Spinal cord (tissue), 10 donors: ENCODE measurements around the gene ALKBH1. TPM values are rescaled to one million over a fixed set of nuclear protein-coding genes. Genes with fewer than 3 reads are reported as not detected.

Experiments used
- DNase-seq, 6 donors: peaks; one replicate each; pipeline versions ENCODE4 v3.0.0 to v3.0.0-alpha.2; 2013 to 2015; ENCODE audit warnings: low spot score in 6 of 6, low read depth in 4 of 6
- H3K27ac ChIP-seq: one replicate; pipeline ENCODE4 v1.5.1; 2013; ENCODE audit warnings: low read depth, low read length, control low read depth
- H3K27me3 ChIP-seq: one replicate; pipeline ENCODE4 v1.6.1; 2013; ENCODE audit warnings: low read length; ENCODE audit not compliant: control insufficient read depth, insufficient read depth
- H3K36me3 ChIP-seq: one replicate; pipeline ENCODE4 v1.6.1; 2013; ENCODE audit warnings: low read length; ENCODE audit not compliant: control insufficient read depth, insufficient read depth
- H3K4me1 ChIP-seq: one replicate; pipeline ENCODE4 v1.6.1; 2013; ENCODE audit warnings: low read length; ENCODE audit not compliant: control insufficient read depth, insufficient read depth
- H3K4me3 ChIP-seq: one replicate; pipeline ENCODE4 v1.5.1; 2013; ENCODE audit warnings: low read depth, low read length, control low read depth
- H3K9me3 ChIP-seq: one replicate; pipeline ENCODE4 v1.6.1; 2013; ENCODE audit warnings: low read length; ENCODE audit not compliant: control insufficient read depth, insufficient read depth
- WGBS: methylation state at CpG from one replicate; pipeline ENCODE4 v1.1.5; 2013; ENCODE audit warnings: missing lambda C conversion rate; ENCODE audit not compliant: insufficient coverage; 5-methylcytosine and 5-hydroxymethylcytosine counted together
- polyA plus RNA-seq, 2 donors: library from polyadenylated mRNA; unstranded; fragments of 120-200 nt; gene quantifications; one replicate each; pipeline ENCODE4 v1.2.1, GENCODE V29; 2013; ENCODE audit not compliant: insufficient read length in 2 of 2
- total RNA-seq, 2 donors: library from RNA; depleted of rRNA in 1 of 2; stranded (reverse); fragments of 120-200 nt in 1 of 2; fragments of >200 nt in 1 of 2; gene quantifications; one replicate each; pipeline versions ENCODE4 v1.2.3 to v1.2.4, GENCODE V29; 2013 to 2014
- donor health status: healthy.

ALKBH1 gene
- total and polyA plus RNA-seq, 4 donors = 10.7 to 13.4 (median 12.9) TPM

DNA sequence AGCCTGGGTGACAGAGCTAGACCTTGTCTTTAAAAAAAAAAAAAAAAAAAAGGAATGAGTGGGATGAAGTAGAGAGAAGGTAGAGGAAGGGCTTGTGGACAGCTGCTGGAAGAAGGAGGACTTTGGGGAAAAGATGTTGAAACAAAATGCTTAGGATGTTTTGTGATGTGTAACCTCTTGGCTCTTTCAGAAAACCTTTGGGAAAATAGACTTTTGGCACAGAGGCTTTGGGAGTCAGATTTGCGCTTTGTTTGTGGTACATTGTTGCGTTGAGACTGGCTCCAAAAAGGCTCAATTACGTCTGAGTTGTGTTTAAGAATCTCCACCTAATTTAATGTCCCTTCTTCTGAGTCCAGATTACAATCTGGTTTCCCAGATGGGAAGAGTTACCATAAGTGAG is 58.5 kb downstream of the ALKBH1 start:
- H3K4me1 ChIP-seq = peaks cover 5% of the 10 kb centered on the region
- H3K27me3 ChIP-seq = no peaks in the 10 kb centered on the region
- H3K27ac ChIP-seq = no peak overlapping the region
- no peak for DNase-seq
- H3K4me3 ChIP-seq = no peak overlapping the region
- no peaks in the 10 kb centered on the region for H3K9me3 ChIP-seq
- H3K36me3 ChIP-seq = no peaks in the 10 kb centered on the region
- WGBS = 100% methylated on average over 1 of the region's 3 CpGs

DNA sequence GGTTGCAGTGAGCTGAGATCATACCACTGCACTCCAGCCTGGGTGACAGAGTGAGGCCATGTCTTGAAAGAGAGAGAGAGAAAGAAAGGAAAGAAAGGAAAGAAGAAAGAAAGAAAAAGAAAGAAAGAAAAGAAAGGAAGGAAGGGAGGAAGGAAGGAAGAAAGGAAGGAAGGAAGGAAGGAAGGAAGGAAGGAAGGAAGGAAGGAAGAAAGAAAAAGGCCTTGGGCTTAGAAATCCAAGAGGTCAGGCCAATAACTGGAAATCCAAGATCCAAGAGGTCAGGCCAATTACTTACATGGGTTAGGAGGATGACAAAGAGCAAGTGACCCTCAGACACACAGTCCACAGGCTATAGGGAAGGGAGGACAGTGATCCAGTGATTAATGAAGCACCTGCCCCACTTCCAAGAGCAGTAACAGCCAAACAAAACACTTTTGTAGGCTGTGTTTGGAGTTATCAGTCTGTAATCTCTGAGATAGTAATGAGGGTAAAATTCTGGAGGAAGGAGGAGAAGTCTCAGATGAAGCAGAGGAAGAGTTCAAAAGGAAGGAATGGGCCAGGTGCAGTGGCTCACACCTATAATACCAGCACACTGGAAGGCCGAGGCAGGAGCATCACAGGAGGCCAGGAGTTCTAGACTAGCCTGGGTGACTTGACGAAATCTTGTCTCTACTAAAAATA is 59.2 kb downstream of the ALKBH1 start:
- no peaks in the 10 kb centered on the region for H3K9me3 ChIP-seq
- H3K27ac ChIP-seq = no peak overlapping the region
- no peaks in the 10 kb centered on the region for H3K27me3 ChIP-seq
- no peaks in the 10 kb centered on the region for H3K4me1 ChIP-seq
- no CpG with 5 or more reads among the region's 2 CpGs for WGBS
- no peak overlapping the region for H3K4me3 ChIP-seq
- H3K36me3 ChIP-seq = no peaks in the 10 kb centered on the region
- no peak for DNase-seq

- Histone ChIP-seq H3K27ac (no peak overlapping the region), H3K4me3 (no peak overlapping the region), H3K36me3 (no peaks in the 10 kb centered on the region), H3K27me3 (no peaks in the 10 kb centered on the region), H3K9me3 (no peaks in the 10 kb centered on the region), H3K4me1 (no peaks in the 10 kb centered on the region)
- WGBS = 83% methylated on average over 2 of the region's 2 CpGs
- no peak for DNase-seq
These were observed 60.0 kb downstream of the ALKBH1 start for GRCh38 chr14:77647853-77648252.

- H3K27ac ChIP-seq = no peak overlapping the region
- 87% methylated on average over 3 of the region's 4 CpGs for WGBS
- H3K4me3 ChIP-seq = no peak overlapping the region
These were observed 60.9 kb downstream of the ALKBH1 start for GRCh38 chr14:77646907-77647306.

GRCh38 chr14:77645520-77646230 is 62.1 kb downstream of the ALKBH1 start:
- Histone ChIP-seq H3K27me3 (peaks cover 3% of the 10 kb centered on the region), H3K9me3 (no peaks in the 10 kb centered on the region), H3K27ac (no peak overlapping the region), H3K36me3 (no peaks in the 10 kb centered on the region), H3K4me3 (no peak overlapping the region), H3K4me1 (peaks cover 13% of the 10 kb centered on the region)
- no peak for DNase-seq
- 94% methylated on average over 9 of the region's 15 CpGs for WGBS

More at GRCh38 chr14:77646907-77647306, 60.9 kb downstream of the ALKBH1 start:
- Histone ChIP-seq H3K36me3 (no peaks in the 10 kb centered on the region), H3K27me3 (peaks cover under 1% of the 10 kb centered on the region), H3K9me3 (no peaks in the 10 kb centered on the region), H3K4me1 (peaks cover 3% of the 10 kb centered on the region)
- DNase-seq = no peak

DNA sequence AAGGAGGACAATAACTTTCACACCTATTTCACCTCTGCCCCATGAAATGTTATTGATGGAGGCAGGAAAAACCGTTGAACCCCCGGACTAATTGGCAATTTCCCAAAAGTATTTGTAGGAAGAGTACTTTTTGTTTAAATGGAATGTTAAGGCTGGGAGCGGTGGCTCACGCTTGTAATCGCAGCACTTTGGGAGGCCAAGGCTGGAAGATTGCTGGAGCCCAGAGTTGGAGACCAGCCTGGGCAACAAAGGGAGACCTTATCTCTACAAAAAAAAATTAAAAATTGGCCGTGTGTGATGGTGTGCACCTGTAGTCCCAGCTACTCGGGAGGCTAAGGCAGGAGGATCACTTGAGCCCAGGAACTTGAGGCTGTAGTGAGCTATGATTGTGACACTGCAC is 65.4 kb downstream of the ALKBH1 start:
- peaks cover 1% of the 10 kb centered on the region for H3K9me3 ChIP-seq
- H3K36me3 ChIP-seq = no peaks in the 10 kb centered on the region
- peaks cover 3% of the 10 kb centered on the region for H3K27me3 ChIP-seq
- DNase-seq = no peak
- peaks cover 13% of the 10 kb centered on the region for H3K4me1 ChIP-seq
- H3K27ac ChIP-seq = no peak overlapping the region
- no peak overlapping the region for H3K4me3 ChIP-seq
- 76% methylated on average over 3 of the region's 7 CpGs for WGBS

- 18% methylated on average over 41 of the region's 47 CpGs for WGBS
- Histone ChIP-seq H3K36me3 (no peaks in the 10 kb centered on the region), H3K9me3 (peaks cover 1% of the 10 kb centered on the region), H3K4me3 (peak overlapping the region; percentile 54), H3K4me1 (peaks cover 13% of the 10 kb centered on the region), H3K27me3 (peaks cover 3% of the 10 kb centered on the region), H3K27ac (peak overlapping the region; percentile 70)
- DNase-seq = peak in 3 of 6 donors; percentile 45 to 91 (median 85)
These were observed 66.1 kb downstream of the ALKBH1 start for GRCh38 chr14:77641534-77642341.

GRCh38 chr14:77640756-77641533 is 66.9 kb downstream of the ALKBH1 start:
- H3K4me1 ChIP-seq = peaks cover 13% of the 10 kb centered on the region
- no peak overlapping the region for H3K4me3 ChIP-seq
- H3K27me3 ChIP-seq = peaks cover 3% of the 10 kb centered on the region
- 52% methylated on average over 5 of the region's 16 CpGs for WGBS
- peak overlapping the region; percentile 70 for H3K27ac ChIP-seq
- peaks cover 1% of the 10 kb centered on the region for H3K9me3 ChIP-seq
- peak in 1 of 6 donors; percentile 30 for DNase-seq
- H3K36me3 ChIP-seq = no peaks in the 10 kb centered on the region

DNA sequence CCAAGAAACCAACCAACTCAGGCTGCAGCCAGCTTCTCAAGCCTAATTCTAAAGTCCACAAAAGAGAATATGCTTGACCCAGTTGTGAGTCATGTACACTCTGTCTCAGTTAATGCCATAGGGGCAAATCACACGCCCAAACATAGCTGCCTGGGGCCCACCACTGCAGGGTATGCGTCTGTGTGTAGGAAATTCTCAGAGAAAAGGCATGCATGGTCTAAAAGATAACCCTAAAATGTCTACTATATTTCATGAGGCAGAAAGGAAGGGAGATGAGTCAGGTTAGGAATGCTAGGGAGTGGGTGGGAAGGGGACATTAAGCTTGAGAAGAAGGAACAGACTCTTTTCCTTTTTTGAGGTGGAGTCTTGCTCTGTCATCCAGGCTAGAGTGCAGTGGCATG is 69.1 kb downstream of the ALKBH1 start:
- DNase-seq = no peak
- peaks cover 13% of the 10 kb centered on the region for H3K4me1 ChIP-seq

More for the DNA sequence above, 69.1 kb downstream of the ALKBH1 start:
- 86% methylated on average over 1 of the region's 2 CpGs for WGBS
- Histone ChIP-seq H3K4me3 (no peak overlapping the region), H3K9me3 (peaks cover 1% of the 10 kb centered on the region), H3K27ac (no peak overlapping the region), H3K36me3 (no peaks in the 10 kb centered on the region), H3K27me3 (peaks cover 3% of the 10 kb centered on the region)
